HG03469 (cell line): ENCODE measurements around the gene SLTM.
A peak's percentile ranks its signal among the peaks of the same experiment; 100 is the strongest.
"Not testable (repeated sequence)": the region's sequence is repeated elsewhere in the genome, so short reads cannot be mapped to it uniquely, and the experiment has no call there.

ENCODE experiments used
- ATAC-seq: cut with Tn5 transposase; IDR thresholded peaks from one replicate; pipeline ENCODE4 v1.9.1; 2021; ENCODE audit warnings: mild to moderate bottlenecking, moderate library complexity, moderate number of reproducible peaks; ENCODE audit not compliant: unreplicated experiment

Gene SLTM

DNA sequence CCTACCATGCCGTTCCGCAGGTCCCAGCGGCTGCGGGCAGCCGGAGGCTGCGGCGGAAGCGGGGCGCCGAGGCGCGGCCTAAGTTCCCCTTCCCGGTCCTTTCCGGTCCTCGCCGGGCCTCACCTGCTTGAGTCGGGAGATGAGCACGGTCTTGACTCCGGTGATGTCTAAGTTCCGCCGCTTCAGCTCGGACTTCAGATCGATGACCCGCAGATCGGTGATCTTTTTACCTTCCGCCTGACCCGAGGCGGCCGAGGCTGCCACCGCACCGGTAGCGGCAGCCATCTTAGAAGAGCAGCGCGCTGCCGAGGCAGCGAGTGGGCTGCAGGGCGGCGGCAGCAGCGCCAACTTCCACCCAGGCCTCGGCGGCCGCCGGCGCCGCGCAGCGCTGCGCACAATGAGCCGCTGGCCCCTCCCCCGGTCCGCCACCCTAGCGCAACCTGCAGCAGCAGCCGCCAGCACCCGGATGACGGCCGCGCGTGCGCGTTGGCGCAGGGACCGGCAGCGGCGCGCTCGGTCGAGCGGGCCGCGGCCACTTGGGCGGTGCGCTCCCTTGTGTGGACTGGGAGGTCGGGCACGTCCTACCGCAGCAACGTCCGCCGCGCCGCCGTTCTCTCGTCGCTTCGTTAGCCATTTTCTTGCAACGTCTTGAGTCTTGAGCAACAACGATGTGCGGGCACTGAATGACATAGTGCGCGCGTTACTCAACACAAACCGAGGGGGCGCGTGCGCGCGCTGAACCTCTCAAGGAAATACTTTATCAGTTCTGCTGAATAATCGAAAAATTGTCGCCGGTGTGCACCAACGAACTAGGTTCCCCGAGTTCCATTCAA, at the start of gene SLTM:
Gene SLTM, minus strand, starts transcription at position 399 of the 833 bp plus-strand sequence. Its CDS starts 114 bp downstream, at position 285.
- ATAC-seq, result peak; percentile 74

- no peak for ATAC-seq
Measured at GRCh38 chr15:58983261-58983660, 49.8 kb upstream of the SLTM start.

DNA sequence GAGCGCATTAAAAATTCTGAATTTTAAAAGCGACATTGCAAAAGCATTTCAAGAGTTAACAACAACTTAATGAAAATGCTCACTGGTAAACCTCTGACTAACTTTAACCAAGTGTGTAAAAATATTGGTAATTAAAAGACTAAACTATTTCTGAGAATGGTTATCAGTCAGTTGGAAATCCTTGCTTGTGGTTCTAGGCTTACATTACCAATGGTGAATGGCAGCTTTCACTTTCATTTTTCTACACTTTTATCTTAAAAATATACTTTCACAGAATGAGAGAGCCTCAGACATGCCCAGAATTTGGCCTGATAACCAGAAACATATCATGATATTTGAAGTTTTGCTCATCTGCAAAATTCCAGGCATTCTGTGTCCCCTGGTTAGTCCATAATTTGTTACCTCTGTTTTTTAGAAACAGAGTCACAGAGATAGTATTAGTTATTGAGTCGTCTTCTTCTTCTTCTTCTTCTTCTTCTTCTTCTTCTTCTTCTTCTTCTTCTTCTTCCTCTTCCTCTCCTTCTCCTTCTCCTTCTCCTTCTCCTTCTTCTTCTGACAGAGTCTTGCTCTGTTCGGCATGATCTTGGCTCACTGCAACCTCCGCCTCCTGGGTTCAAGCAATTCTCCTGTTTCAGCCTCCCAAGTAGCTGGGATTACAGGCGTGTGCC, 48.5 kb upstream of the SLTM start:
- ATAC-seq, result no peak

GRCh38 chr15:58980351-58980939, 47.0 kb upstream of the SLTM start:
- ATAC-seq, result no peak

- no peak for ATAC-seq
Measured at GRCh38 chr15:58977887-58978286, 44.4 kb upstream of the SLTM start.

GRCh38 chr15:58967479-58967878, 34.0 kb upstream of the SLTM start:
- no peak for ATAC-seq

- no peak for ATAC-seq
Measured at GRCh38 chr15:58966698-58967097, 33.2 kb upstream of the SLTM start.

DNA sequence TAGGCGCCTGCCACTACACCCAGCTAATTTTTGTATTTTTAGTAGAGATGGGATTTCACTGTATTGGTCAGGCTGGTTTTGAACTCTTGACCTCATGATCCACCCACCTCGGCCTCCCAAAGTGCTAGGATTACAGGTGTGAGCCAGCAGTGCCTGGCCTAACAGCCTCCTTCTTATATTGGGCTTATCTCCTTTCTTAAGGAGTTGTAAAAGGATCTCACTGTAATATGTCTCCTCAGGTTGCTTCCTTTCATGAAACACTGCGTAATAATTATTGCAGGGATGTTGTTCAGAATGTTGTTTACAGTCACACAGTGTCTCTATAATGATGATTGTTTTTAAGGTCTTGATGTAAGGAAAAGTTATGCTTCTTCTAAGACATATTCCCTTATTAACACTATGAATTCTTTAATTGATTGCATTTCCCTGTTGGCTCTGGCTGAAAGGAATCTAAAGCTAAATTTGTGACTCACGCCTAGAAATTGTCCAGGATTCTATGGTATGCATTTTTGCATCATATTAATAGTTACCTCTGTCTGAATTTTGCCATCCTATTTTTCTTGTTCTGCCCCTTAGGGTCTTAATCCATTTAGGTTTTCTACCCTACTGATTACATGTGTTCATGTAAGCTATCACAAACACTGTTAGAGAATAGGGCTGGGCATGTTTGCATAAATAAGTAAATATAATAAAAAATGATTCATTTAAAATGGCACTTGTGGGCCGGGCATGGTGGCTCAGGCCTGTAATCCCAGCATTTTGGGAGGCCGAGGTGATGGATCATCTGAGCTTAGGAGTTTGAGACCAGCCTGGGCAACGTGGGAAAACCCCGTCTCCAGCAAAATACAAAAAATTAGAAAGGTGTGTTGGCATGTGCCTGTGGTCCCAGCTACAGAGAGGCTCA, 29.4 kb upstream of the SLTM start:
- ATAC-seq, result no peak

GRCh38 chr15:58962136-58962535, 28.7 kb upstream of the SLTM start:
- ATAC-seq, result no peak

DNA sequence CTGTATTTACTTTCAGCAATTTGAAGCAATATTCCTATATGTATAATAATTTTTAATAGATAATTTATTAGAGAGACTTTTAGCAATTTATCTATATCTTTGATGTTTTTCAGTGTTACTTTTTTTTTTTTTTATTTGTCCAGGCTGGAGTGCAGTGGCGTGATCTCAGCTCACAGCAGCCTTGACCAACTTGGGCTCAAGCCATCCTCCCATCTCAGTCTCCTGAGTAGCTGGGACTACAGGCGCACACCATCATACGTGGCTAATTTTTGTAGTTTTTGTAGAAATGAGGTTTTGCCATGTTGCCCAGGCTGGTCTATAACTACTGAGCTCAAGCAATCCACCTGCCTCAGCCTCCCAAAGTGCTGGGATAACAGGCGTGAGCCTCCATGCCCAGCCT, 25.3 kb upstream of the SLTM start:
- ATAC-seq, result no peak

DNA sequence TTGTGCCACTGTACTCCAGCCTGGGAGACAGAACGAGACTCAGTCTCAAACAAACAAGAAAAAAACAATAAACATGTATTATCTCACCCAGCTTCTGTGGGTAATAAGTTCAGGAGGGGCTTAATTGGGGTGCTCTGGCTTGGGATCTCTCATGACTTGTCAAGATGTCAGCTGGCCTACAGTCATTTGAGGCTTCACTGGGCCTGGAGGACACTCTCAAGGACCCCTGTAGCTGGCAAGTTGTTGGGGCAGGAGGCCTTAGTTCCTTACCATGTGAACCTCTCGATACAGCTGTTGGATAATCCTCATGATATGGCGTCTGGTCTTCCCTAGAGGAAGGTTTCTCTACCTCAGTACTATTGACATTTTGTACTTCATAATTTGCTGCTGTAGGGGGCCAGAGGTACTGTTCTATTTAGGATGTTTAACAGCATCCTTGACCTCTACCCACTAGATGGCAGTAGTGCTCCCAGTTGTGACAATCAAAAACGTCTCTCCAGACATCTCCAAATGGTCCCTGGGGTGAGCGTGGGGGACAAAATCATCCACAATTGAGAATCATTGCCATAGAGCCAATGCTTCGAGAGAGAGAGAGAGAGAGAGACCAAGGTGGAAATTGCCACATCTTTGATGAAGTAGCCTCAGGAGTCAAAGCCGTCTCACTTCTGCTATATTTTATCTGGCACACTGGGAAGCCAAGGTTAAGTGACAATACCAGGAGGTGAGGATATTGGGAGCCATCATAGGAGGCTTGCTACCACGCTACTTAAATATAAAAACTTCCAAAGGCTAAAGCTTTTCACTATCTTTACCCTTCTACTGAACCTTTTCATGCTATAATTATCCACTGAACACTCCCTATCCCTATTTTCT, 23.9 kb upstream of the SLTM start:
- ATAC-seq, result peak; percentile 65

- ATAC-seq, result no peak
Measured at GRCh38 chr15:58952751-58953150, 19.3 kb upstream of the SLTM start.

- no peak for ATAC-seq
Measured at GRCh38 chr15:58951388-58952007, 18.0 kb upstream of the SLTM start.

DNA sequence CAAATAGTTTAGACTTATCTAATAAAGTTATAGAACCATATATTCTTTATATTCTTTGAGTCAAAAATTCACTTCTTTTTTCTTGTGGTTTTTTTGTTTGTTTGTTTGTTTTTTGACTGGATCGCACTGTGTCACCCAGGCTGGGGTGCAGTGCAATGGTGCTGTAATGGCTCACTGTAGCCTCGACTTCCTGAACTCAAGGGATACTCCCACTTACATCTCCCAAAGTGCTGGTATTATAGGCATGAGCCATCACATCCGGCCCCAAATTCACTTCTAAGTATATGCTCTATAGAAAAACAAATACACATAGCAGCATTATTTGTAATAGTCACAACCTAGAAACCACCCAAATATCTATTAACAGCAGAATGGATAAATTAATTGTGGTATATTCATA, 13.7 kb upstream of the SLTM start:
- ATAC-seq, result no peak

GRCh38 chr15:58934974-58935373, 1.5 kb upstream of the SLTM start:
- ATAC-seq, result not testable (repeated sequence)

DNA sequence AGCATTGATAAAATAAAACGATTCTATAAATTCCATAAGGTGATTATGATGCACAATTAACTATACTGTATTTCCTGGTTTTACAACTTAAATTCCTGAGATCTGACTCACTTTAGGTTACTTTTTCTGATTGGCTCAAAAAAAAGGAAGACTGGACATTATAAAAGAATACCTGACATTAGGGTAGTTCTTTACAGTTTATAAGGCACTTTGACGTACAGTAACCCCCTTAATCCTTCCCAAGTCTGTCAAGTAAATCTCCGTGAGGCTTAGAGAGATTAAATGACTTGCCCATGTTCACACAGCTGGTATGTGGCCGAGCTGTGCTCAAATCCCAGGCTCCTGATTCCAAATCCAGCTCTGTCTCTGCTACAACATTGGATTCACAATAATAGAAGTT, 1.0 kb upstream of the SLTM start:
- ATAC-seq, result no peak

GRCh38 chr15:58934114-58934447, 602 bp upstream of the SLTM start:
- ATAC-seq, result no peak

DNA sequence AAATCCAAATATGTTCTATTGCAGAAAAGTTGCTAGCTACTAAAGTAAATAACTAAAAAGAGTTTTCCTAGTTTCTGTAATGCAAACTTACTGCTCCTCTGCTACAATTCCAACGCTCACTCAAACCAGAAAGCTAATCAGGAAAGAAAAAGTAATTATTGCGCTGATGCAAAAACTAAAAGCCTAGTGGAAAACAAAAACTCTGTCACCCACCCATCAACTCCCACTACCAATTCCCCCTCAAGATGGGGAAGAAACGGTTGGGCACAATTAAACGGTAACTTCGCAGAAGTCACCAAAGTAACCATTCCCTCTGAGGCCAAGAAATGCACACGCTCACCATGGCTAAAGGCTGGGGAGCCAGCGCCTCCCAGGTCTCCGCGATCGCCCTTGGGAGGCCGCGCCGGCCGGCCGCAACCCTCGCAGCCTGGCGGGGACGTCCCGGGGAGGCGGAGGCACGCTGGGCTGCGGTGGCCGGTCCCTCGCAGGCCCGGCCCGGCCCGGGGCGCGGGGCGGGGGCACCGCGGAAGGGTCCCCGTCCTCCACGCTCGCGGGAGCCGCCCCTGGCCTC, 684 bp downstream of the SLTM start:
- ATAC-seq, result peak; percentile 23

DNA sequence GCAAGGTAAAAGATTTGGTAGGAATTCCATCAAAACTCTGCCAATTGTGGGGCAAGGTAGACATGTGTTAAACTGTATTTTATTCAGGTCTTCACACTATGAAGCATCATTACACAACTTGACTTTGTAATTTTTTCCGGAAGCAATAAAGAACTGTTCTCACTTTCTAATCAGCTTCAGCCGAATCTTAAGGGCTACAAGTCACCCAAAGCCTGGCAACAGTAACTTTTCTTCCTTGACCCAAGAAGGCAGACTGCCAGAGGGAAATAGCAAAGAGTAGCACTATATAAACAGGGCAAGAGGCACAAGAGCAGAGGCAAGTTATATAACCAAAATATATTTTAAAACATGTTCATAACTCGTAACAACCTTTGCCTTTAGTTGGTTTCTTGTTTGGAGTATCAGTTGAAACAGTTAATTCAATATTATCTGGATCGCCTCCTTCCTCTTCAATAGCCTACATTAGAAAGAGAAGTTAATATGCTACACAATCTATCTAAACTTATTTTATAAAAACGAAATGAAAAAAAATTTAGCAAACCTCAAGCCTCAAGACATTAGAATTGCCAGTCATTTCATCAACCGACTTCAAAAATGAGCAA, 1.4 kb downstream of the SLTM start:
- no peak for ATAC-seq
